Daoy (cell line): ENCODE results near the gene SRSF3. TPM values are rescaled to one million over a fixed set of nuclear protein-coding genes. Genes with fewer than 3 reads are reported as not detected.

Experiments
- DNase-seq: peaks from one replicate; pipeline ENCODE4 v3.0.0-alpha.2; 2015; ENCODE audit warnings: low read depth
- total RNA-seq: library from RNA; depleted of rRNA; stranded (reverse); fragments of >200 nt; shearing (Covaris generic); gene quantifications from 2 replicates; pipeline ENCODE4 v1.2.3, GENCODE V29; 2014

The SRSF3 gene
- total RNA-seq, 1 experiment from 2014 or later: 259 TPM

GRCh38 chr6:36622901-36623546, 28.9 kb downstream of the SRSF3 start:
- no peak for DNase-seq

DNA sequence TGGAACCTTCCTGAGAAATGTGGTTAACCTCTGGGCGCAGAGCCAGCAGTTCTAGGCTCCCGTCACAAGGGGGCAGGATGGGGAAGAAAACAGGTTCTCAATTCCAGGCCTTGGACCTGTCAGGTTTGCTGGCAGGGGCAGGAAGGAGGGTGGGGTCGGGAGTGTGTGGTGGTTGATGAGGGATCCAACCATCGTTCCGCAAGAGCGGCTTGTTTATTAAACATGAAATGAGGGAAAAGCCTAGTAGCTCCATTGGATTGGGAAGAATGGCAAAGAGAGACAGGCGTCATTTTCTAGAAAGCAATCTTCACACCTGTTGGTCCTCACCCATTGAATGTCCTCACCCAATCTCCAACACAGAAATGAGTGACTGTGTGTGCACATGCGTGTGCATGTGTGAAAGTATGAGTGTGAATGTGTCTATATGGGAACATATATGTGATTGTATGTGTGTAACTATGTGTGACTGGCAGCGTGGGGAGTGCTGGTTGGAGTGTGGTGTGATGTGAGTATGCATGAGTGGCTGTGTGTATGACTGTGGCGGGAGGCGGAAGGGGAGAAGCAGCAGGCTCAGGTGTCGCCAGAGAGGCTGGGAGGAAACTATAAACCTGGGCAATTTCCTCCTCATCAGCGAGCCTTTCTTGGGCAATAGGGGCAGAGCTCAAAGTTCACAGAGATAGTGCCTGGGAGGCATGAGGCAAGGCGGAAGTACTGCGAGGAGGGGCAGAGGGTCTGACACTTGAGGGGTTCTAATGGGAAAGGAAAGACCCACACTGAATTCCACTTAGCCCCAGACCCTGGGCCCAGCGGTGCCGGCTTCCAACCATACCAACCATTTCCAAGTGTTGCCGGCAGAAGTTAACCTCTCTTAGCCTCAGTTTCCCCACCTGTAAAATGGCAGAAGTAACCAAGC, 29.6 kb downstream of the SRSF3 start:
- DNase-seq: peak; percentile 89

- no peak for DNase-seq
These were observed 30.4 kb downstream of the SRSF3 start for GRCh38 chr6:36624461-36625157.

DNA sequence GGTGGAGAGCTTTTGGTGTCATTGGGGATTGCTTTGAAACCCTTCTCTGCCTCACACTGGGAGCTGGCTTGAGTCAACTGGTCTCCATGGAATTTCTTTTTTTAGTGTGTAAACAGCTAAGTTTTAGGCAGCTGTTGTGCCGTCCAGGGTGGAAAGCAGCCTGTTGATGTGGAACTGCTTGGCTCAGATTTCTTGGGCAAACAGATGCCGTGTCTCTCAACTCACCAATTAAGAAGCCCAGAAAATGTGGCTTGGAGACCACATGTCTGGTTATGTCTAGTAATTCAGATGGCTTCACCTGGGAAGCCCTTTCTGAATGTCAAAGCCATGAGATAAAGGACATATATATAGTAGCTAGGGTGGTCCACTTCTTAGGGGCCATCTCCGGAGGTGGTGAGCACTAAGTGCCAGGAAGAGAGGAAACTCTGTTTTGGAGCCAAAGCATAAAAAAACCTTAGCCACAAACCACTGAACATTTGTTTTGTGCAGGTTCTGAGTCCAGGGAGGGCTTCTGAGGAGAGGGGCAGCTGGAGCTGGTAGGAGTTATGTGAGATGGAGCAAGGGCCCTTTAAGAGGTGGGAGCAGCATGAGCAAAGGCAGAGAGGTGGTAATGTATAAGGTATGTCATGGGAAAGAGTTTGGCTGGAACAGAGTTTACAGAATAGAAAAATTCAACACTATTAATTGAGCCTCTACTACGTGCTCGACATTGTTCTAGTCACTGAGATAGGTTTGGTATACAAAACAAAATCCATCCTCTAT, 31.2 kb downstream of the SRSF3 start:
- DNase-seq: peak; percentile 65

DNA sequence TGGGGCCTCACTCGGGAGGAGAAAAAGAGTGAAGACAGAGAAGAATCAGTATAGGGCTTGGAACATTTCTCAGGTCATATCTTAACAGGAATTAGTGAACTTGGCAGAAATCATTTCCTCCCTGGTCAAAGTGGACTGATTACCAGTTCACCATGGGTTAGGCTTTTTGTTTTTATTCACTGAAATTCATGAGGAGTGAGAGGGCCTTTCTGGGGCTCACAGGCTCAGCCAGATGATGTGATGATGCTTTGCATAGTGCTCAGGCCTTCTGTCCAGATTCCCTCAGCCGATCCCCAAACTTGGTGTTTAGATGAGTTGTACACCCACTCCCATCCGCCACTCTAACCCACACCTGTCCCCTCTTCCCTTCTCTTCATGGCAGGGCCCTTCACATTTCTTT, 32.5 kb downstream of the SRSF3 start:
- DNase-seq: no peak

- no peak for DNase-seq
These were observed 33.0 kb downstream of the SRSF3 start for GRCh38 chr6:36627141-36627540.

- peak; percentile 88 for DNase-seq
These were observed 33.7 kb downstream of the SRSF3 start for GRCh38 chr6:36627801-36628246.

DNA sequence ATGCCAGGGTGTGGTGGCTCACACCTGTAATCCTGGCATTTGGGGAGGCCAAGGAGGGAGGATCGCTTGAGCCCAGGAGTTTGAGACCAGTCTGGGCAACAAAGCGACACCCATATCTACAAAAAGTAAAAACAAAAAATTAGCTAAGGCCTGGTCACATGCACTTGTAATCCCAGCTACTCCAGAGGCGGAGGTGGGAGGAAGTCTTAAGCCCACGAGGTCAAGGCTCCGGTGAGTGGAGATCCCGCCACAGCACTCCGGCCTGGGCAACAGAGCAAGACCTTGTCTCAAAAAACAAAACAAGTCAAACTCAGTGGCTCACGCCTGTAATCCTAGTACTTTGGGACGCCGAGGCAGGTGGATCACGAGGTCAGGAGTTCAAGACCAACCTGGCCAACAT, 35.6 kb downstream of the SRSF3 start:
- DNase-seq: no peak

GRCh38 chr6:36631326-36632011, 37.3 kb downstream of the SRSF3 start:
- DNase-seq: no peak

DNA sequence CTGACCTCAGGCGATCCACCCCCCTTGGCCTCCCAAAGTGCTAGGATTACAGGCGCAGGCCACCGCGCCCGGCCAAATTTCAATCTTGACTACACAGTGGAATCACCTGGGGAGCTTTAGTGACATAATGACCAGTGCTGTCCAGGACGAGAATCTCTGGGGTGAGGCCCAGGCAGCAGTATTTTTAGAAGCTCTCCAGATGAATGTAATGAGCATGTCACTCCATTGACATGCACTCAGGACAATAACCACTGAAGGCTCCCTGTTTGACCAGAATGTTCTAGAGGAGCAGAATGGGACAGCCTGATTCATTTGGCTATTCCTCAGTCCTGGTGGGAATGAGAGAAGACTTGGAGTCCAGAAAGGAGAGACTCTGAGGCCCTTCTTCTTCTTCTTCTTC, 39.2 kb downstream of the SRSF3 start:
- no peak for DNase-seq

GRCh38 chr6:36633915-36634314, 39.8 kb downstream of the SRSF3 start:
- DNase-seq: peak; percentile 96

GRCh38 chr6:36634317-36635108, 40.4 kb downstream of the SRSF3 start:
- peak; percentile 45 for DNase-seq

DNA sequence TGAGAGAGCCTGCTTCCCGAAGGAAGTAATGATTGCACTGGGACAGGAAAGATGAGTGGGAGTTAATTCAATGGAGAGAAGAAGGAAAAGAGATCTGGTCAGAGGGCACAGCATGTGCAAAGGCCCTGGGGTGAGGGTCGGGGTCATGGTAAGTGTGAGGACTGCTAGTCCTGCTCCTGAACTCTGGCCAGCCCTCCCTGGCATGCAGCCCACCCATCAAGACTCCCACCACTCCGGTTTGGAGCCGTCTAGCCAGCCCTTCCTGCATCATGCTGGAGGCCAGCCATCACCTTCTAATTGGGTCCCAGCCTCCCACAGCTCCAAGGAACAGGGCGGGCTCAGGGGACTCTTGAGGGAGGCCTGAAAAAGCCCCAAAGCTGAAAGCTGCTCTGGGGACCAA, 42.1 kb downstream of the SRSF3 start:
- DNase-seq: no peak

DNA sequence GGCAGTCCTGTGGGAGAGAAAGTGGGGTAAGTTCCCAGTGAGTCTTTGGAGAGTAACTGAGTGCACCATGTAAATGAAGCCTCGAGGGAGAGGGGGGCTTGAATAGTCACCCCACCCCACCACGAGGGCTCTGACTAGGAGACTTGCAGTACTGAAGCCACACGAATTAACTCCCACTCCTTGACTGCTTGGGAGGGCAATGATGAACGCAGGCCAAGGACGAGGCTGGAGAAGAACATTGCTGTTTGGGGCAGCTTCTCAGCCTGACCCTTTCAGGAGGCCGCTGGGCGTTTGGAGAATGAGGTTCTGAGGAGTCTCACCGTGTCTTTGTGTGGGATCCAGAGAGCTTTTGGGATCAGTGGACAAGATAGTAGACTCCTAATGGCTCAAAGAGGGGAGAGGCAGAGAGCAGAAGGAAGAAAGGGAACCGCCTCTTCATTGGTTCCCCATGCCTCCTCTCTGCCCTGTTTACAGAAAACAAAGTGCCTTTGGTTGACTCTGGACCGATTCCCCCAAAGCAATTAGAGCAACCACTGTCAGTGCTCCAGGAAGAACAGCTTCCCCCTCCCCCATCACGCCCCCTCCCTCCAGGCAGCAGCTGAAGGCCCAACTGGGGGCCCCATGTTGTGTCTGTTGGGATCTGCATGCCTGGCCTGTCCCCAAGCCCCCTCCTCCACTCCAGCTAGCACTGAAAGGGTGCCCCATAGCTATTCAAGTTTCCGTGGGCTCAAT, 42.7 kb downstream of the SRSF3 start:
- DNase-seq: no peak

DNA sequence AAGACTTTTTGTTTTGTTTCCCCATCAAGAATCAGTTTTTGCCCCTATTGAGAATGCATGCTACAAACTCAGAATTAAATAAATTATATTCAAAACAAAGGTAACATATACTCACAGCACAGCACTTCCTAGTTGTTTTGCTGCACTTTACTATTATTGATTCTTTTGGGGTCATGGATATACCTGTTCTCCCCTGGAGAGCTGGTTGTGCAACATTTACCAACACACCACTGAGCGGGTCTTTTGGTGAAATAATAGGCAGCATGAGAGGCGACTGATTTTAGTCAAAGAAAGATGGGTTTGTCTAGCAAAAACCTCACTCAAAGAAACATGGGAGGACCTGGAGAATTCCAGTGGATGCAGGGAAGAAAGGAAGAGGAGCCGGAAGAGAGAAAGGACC, 44.4 kb downstream of the SRSF3 start:
- no peak for DNase-seq

DNA sequence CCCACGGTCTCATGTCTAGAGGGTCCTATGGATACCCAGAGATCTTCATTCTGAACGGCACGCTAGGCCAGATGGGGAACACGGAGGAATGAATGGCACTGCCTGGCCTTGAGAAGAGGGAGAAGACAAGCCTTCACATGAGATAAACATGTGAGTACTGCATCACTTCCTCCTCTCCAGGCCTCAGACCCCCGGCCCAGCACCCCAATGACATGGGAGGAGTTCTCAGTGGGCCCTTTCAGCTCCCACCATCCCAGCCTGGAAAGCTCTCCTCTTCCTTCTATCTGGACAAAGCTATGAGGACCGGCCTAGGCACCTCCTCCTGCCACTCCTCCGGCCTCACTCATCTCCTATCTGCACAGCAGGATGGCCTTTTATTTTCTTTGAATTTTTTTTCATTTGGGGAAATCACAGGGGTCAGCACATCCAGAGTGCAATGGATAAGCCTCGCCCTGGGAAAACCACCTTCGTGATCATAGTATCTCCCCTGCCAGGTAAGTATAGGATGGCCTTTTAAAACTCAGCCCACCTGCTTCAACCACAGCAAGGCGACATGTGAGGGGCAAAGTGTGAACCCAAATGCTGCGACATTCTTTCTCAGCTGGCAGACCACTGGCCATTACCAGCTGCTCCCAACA, 45.1 kb downstream of the SRSF3 start:
- DNase-seq: no peak

- DNase-seq: no peak
These were observed 47.4 kb downstream of the SRSF3 start for GRCh38 chr6:36641543-36641942.

GRCh38 chr6:36642913-36643817, 49.0 kb downstream of the SRSF3 start:
- DNase-seq: peak; percentile 92
